Anterior cingulate cortex (tissue), 58 donors: ENCODE results near the gene SLC7A1.

Source experiments
- DNase-seq, 58 donors: peaks; one replicate each; lab custom pipeline; 2025; lab: John Stamatoyannopoulos, UW

Gene SLC7A1

DNA sequence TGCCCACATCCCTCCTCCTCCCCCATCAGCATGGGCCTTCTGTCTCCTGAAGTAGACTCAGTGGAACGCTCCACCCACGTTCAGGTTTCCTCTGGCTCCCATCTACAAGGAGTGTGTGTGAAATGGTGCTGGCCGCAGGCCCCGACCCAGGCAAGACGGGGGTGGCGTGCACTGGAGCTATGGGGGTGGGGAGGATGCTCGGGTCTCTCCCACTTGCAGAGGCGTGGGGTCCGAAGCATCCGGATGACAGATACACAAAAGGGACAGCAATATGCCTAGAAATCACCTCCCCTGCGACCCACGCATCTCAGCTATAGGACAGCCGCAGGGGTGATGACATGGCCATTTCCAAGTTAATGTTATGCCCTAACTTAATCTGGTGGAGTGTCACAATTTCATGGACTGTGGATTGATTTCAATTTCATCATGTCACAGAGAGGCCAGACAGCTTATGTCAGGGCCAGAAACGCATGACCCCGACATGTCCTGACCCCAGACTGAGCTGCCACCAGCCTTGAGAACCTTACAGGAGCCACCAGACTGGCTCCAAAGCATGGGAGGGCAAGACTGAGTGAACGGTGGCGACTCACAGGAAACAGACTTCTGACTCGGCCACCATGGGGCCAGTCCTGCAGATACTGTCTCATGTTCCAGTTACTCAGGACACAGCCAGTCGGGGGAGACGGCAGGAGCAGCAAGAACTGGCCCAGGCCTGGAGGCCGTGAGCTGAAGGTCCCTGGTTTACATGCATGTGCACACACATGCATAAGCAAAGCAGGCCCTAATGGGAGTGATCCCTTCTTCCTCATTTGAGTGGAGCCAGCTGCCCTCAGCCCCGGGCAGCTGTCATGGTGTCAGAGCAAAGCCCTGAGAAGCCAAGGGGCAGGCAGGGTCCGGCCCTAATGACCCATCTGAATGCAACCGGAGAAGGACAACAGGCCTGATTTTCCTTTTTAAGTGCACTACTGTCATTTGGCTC lies 82.2 kb downstream of the SLC7A1 start:
- DNase-seq: no peak

DNA sequence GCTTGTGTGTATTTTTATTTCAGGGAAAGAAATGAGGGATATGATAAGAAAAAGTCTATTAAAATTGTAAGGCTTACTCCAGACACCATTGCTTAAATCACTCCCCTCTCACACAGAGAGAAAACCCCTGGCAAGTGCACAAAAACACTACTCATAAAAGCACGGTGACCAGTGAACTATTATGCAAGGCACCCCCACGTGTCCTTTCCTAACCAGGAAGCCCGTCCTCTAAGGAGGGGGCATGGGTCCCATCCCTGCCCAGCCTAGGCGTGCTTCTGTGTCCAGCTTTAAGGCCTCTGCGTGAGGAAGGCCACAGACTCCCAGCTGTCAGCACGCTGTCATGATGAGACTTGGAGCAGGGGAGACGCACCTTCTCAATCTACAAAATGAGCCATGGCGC lies 83.5 kb downstream of the SLC7A1 start:
- no peak for DNase-seq

DNA sequence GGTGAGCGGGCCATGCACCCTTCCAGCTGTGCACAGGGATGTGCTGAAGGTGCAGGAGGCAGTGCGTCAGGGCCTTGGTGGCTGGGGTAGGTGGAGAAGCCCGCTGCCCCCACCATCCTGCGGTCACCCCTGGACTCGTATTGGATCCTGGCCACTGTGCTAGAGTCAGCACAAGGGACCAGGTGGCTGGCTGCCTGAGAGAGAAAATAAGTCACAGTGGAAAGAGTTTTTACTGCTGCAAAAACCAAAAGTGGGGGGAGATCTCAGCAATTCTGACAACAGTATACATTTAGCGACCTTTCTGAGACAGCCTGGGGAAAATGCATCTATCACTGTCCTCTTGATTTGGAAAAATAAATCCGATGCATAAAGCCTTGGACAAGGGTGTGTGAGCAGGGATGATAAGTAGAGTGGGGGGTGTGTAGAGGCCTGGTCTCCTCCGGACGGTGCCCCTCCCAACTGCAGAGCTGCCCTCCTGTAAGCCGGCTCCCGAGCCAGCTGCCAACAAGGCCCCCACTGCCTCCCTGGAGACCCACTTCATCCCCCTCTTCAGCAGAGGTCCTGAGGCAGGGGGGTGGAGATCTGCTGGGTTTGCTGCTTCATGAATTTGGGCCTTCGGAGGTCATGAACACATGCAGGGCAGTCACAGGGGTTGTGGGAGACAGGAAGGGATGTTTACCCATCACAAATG lies 84.2 kb downstream of the SLC7A1 start:
- DNase-seq: no peak

DNA sequence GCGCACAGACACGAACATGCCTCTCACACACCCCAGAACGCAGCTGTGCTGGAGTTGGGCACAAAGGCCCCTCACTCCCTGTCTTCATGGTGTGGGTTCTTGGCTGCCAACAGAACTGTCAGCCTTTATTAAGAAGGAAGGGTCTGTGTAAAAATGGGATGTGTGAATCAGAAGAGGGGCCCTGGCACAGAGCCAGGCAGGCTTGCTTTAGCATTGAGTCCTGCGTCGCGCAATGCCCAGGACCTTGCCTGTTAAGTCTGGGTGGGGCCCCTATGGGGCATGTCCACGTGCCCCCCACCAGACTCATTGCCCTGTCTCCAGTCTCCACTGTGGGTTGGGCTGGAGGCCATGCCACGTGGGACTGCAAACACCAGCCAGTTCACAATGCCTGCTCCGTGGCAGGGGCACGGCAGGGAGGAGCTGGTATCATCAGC lies 84.8 kb downstream of the SLC7A1 start:
- DNase-seq: peak in 1 of 58 donors; percentile 46

DNA sequence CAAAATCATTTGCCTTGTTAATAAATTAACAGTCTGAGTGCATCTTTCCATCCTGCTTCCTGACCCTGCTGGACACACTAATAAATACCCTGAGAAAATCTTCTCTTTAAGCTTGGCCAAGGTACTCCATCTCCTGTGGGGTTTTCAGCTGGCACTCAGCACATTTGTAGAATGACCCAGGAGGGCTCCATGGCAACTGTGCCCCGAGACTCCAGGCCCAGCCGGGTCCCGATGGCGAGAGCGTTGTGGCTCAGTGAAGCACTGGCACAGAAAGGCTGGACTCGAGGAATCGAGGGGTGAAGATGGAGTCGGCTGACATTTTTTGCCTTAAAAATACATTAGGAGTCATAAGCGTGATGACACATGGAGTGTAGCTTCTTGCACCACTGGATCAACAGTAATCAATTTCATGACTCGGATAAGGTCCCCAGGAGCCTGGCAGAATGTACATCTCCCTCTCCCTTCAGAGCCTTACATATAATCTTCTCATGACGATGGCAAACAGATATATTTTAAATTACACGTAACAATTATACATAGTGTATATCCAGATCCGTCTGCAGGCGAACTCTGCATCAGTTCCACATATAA lies 85.4 kb downstream of the SLC7A1 start:
- DNase-seq: peak in 14 of 58 donors; percentile 9 to 47 (median 26)

DNA sequence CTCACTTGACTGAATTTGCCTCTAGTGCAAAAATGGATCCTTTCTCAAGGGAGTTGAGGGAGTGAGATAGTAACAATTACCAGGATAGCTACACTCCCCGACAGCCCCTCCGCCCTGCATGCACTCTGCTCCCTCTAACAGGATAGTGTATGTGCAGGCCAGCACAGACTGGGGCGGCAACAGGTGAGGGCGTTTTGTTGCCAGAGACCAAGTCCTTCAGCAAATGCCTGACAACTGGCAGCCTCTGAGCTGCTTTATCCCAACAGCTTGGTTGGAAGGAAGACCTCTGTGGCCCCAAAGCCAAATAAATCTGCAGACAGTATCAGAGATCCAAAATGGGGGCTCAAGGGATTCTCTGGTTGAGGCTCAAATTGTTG lies 86.6 kb downstream of the SLC7A1 start:
- no peak for DNase-seq

DNA sequence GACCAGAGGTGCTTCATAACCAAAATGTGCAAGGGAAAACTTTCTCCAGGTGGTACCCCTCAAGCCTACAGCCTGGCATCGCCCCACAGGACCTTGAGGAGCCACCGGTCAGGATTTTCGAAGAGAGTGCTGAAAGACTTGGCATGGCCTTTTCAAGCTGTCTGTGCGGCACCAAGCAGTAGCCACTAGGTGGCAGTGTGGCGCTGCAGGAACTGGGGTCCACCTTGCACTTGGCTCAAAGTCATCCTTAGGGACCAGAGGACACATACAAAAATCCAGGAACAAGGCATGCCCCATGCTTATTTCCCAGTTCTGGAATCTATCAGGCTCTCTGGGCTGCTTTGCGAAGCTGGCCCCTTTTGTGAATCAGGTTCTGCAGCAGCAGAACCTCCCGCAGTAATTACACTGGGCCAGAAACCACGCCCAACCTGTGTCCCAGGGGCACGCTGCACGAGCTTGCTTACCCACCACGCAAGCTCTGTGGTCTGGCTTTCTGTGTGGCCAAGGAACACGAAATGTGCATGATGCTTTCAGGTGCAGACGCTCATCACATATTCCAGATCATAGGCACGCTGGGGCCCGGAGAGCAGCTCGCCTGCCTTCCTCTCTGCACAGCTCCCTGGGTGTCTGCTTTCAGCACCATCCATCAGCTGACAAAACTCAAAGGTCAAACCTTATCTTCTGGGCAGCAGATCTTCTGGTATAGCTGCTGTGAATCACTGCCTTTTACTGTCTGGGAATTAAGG lies 87.2 kb downstream of the SLC7A1 start:
- peak in 57 of 58 donors; percentile 10 to 91 (median 73) for DNase-seq

DNA sequence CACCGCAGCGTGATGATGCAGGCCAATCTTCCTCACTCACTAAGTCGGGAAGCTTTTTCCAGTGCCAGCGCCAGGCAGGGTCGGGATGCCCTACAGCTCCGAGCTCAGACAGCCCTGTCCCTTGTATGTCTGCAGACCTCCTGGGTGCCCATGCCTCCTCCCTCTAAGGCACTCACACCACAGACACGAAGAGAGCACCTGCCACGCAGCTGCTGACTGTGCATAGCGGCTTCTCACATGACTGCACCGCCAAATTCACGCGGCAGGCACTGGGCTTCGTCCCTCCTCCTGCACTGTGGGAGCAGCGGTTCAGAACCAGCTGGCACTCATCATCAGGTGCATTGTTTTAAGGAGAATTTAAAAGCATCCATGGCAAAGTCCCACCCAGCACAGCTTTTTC lies 88.1 kb downstream of the SLC7A1 start:
- peak in 16 of 58 donors; percentile 20 to 47 (median 30) for DNase-seq

DNA sequence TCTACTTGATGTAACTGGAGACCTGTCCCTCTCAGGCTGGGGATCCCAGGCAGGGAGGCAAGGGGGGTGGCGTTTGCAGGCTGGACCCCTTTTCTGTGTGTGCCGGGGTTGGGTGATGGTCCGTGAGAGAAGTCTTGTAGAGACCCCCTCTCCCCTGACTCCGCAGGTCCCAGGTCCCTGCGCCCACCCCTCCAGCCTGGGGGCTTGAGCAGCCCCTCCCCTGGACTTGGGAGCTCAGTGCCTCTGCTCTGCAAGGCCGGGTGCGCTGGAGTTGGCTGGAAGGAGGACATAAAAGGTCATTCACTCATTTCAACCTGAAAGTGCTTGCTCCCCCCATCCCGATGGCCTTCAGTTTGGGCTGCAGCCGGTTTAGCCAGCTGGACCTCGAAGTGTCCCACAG lies 89.5 kb downstream of the SLC7A1 start:
- no peak for DNase-seq

DNA sequence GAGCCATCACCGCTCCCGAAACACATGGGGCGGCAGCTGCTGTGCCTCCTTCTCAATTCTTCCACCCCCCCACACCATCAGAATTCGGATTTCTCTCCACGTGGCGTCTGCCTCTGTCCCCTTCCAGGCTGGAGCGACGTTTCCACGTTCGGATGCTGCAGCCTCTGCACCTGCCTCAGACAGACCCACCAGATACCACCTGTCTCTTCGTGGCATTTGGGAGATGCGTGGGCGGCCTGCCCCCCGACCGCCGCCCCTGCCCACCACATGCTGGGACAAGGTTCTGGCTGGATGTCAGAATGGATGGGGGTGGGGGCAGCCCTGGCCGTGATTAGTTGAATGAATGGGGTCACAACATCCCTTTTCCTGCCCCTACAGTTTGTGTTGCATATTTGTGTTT lies 90.0 kb downstream of the SLC7A1 start:
- DNase-seq: no peak

DNA sequence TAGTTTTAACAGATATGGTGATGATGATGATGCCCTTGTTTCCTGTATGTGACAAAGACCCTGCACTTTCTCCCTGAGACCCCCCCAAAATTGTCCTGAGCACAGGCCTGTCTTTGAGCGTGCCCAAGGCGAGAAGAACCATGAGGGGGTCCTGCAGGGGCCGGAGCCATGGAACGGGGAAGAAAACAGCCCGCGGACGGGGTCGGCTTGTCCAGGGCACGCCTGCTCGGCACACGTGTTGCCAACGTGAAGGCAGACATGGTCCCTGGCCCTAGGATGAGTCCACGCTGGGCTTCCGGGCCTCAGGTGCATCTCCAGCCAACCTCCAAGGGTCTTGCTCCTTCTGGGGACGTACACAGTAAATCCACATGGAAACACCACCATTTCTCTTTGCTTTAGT lies 90.8 kb downstream of the SLC7A1 start:
- no peak for DNase-seq

DNA sequence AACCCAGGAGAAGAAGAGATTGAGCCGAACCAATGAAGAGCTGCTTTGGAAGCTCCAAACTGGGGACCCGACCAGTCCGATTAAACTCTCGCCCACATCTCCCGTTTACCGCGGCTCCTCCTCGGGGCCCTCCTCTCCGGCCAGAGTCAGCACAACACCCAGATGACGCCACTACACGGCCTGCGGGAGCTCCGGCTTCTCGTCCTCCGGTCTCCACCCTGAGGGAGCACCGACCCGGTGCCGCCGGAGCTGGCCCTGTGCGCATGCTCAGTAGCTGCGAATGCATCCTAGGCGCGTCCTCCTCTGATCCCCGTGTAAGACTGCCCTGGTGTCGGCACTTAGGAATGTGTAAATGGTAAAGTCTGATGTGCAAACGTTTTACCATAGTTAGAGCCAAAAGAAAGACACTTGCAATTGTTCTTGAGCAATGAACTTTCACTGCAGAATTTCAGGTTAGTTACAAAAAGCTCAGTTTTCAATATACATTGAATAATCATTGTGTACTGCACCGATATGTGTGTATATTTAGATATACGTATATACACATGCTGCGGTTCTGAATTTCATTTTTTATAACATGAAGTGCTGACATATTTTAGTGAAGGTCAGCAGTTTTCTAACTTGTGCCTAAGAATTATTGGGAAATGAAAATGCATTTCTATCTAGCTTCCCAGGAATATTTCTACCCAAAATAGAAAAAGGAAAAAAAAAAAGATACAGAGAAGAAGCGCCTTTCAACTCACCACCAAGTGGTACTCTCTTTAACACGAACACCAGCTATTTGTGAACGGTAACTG lies 92.2 kb downstream of the SLC7A1 start:
- peak in 1 of 58 donors; percentile 25 for DNase-seq

DNA sequence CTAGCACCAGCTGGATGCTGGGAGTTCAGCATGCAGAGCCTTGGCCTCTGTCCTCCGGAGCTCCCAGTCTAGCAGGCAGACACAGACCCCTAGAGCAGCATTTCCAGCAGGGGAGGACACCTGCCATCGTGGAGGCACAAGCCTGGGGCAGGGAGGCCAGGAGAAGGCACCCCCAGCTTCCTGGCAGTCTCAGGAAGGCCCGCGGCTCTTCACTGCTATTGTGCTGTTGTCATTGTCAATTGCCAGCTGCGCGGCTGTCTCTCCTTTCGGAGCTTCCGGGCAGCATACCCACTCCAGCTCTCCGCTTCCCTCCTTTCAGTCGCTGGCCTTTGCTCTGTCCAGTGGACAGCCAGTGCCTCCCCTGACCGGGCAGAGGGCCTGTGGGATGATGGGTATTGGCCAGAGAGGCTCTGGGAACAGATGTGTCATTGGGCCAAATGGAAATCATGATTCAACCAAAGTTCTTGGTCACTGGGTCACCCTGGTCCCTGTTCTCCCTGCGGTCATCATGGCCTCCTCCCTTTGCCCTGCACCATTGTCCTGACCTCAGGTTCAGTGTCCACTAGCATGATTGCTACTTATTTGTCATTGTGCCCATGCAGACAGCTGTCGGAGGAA lies 93.0 kb downstream of the SLC7A1 start:
- no peak for DNase-seq

DNA sequence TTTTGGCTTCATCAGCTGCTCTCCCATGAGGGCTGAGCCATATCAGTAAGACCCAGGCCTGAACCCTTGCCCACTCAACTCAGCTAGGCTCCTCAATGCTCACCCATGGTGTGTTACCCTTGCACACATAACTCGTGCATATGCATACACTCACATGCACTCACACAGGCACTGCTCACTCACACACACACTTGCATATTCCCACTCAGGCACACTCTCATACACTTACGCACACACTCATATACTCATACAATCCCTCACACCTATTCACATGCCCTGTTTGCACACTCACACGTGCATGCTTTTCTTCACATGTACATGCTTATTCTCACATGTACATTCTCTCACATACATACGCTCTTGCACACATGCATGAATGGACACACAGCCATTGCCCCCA lies 93.8 kb downstream of the SLC7A1 start:
- DNase-seq: no peak

DNA sequence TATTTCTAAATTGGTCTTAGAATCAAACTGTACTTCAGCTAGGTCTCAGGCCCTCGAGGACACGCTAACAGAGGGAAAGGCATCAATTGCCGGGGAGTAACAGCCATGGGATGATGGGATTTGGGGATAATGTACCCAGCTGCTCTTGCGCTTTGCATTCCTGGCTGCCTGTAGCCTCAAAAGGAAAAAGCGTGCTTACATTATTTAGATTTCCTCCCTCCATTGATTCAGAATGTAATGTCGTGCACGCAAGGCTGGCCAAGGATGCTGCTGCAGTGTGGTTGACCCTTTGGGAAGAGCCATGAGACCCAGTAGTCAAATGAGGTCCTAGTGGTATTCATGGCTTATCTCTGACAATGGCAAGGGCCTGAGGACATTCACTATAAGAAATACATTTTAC lies 95.1 kb downstream of the SLC7A1 start:
- DNase-seq: no peak

DNA sequence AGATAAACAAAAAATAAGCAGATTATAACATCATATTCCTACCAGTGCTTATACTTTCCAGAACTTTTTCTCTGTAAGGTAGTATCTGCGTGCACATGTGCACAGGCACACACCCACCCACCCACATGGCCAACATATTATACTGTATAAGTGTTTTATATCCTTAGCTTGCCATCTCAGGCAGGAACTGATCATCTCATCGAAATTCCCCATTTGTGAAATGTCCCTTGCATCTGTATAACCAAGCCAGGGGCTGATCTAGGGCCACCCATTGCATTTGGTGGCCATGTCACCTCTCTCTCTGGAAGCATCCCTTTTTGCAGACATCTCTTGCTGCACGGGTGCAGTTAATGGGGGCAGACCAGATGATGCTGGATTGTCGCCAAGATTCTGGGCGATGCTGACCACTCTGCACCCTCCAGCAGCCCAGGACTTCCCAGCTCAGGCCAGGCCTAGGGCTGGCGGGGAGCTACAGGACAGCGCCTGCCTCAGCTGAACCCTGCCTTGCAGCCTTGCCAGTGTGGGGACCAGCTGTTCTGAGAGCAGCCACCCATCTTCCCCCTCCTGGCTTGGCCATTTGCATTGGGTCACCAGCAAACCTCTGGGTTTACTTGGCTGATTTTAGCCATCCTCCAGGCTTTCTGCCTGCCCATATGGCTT lies 95.9 kb downstream of the SLC7A1 start:
- no peak for DNase-seq

DNA sequence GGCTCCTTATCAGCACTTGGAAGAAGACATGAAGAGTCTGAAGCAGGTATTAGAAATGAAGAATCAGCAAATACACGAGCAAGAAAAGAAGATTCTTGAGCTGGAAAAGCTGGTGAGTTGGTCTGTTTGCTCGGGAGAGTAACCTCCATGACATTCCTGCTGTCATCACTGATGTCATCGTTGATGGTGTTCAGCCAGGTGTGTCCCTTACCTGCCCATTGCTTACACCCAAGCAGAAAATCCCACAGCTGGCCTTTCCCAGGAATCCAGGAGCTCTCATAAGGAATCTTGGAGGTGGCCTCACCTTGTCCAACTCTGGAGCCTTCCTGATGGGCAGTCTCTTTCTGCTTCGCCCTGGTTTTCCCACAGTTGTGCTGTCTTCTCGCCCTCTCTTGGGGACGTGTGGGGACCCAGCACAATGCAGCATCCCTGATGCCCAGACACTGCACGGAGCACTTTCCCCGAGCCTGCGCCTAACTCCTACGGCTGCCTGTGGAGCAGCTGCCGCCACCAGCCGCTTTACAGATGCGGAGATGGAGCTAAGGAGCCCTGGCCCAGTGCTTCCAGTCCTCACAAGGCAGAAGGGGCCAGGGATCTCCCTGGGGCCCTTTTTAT lies 97.0 kb downstream of the SLC7A1 start:
- no peak for DNase-seq

DNA sequence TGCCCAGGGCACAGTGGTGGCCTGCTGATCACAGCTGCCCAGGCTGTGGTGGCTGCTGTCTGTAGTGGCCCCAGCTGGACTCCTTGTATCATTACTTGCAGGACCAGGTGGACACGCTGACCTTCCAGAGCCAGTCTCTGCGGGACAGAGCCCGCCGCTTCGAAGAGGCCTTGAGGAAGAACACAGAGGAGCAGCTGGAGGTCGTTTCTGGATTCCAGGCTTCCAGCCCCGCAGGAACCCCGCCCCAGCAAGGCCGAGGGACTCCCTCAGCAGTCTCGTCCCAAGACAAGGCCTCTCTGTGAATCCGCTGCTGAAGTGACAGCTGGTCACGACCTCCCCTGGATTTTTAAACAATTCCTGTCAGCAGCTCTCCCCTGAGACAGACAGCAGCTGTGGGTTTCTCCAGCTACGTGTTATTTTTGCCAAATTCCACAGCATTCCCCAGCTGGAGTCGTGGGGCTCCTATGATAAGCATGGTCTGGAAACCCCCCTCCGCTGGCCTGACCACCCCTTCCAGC lies 98.3 kb downstream of the SLC7A1 start:
- no peak for DNase-seq
